PFSK-1 (cell line): ENCODE data around the gene SMIM35.

Source experiments
- FOXP2 ChIP-seq: optimal IDR thresholded peaks from 2 replicates; pipeline ENCODE3; 2011; ENCODE audit warnings: borderline replicate concordance, control low read depth, inconsistent platforms; ENCODE audit not compliant: insufficient read depth; ENCODE audit errors: extremely low read length, extremely low read depth
- POLR2AphosphoS5 ChIP-seq: IDR thresholded peaks from 2 replicates; pipeline ENCODE4 v1.6.1; 2012; ENCODE audit warnings: low read depth, mild to moderate bottlenecking, control low read depth, low read length, moderate library complexity
- REST ChIP-seq, 2 experiments: IDR thresholded peaks; 2 replicates each; pipeline versions ENCODE4 v1.6.1 to v1.8.0; 2011 to 2012; ENCODE audit warnings: low read depth in 2 of 2, low read length in 2 of 2, control low read depth in 1 of 2, inconsistent platforms in 1 of 2, mild to moderate bottlenecking in 1 of 2, moderate library complexity in 1 of 2; ENCODE audit not compliant: insufficient read depth in 1 of 2
- SIN3A ChIP-seq: IDR thresholded peaks from 2 replicates; pipeline ENCODE4 v1.6.1; 2012; ENCODE audit warnings: mild to moderate bottlenecking, low read length, moderate library complexity, borderline replicate concordance; ENCODE audit not compliant: insufficient read depth
- TAF1 ChIP-seq: IDR thresholded peaks from 2 replicates; pipeline ENCODE4 v1.6.1; 2012; ENCODE audit warnings: low read length, control low read depth, borderline replicate concordance; ENCODE audit not compliant: insufficient read depth

- TF ChIP-seq REST (IDR thresholded peaks at IDR 0.05; ENCODE audit: insufficient read depth in 1 of 2, low read depth in 2 of 2, low read length in 2 of 2): no peak
- no peak for TF ChIP-seq POLR2AphosphoS5
- TF ChIP-seq TAF1: no peak
- no peak for TF ChIP-seq SIN3A
- no peak for TF ChIP-seq FOXP2
These were observed 38.3 kb upstream of the SMIM35 start for GRCh38 chr11:118124929-118125535.
